DMS153 treated with DMSO at 0.1 percent for 48 hours (cell line): Measurements from ENCODE around the gene KCNA3.

Experiments
- DNase-seq: peaks from one replicate; lab custom pipeline; 2025; ENCODE audit not compliant: unreplicated experiment; lab: John Stamatoyannopoulos, UW

KCNA3 gene

GRCh38 chr1:110674337-110675059 is at the start of gene KCNA3:
TSS of gene KCNA3 (minus strand) at chr1:110674940. CDS start at chr1:110674809, 131 bp downstream.
- DNase-seq: no peak

GRCh38 chr1:110722807-110723206 is 48.1 kb upstream of the KCNA3 start:
- no peak for DNase-seq

- no peak for DNase-seq
These were observed 45.2 kb upstream of the KCNA3 start for GRCh38 chr1:110719908-110720307.

GRCh38 chr1:110718452-110718851 is 43.7 kb upstream of the KCNA3 start:
- no peak for DNase-seq

GRCh38 chr1:110717179-110717578 is 42.4 kb upstream of the KCNA3 start:
- no peak for DNase-seq

GRCh38 chr1:110714374-110714995 is 39.7 kb upstream of the KCNA3 start:
- no peak for DNase-seq

- DNase-seq: no peak
These were observed 38.5 kb upstream of the KCNA3 start for GRCh38 chr1:110713221-110713620.

GRCh38 chr1:110710314-110710713 is 35.6 kb upstream of the KCNA3 start:
- no peak for DNase-seq

GRCh38 chr1:110708974-110709440 is 34.3 kb upstream of the KCNA3 start:
- DNase-seq: no peak

- no peak for DNase-seq
These were observed 32.5 kb upstream of the KCNA3 start for GRCh38 chr1:110707232-110707631.

GRCh38 chr1:110706621-110707020 is 31.9 kb upstream of the KCNA3 start:
- no peak for DNase-seq

GRCh38 chr1:110702260-110702659 is 27.5 kb upstream of the KCNA3 start:
- no peak for DNase-seq

GRCh38 chr1:110700767-110701166 is 26.0 kb upstream of the KCNA3 start:
- DNase-seq: no peak

- DNase-seq: no peak
These were observed 22.9 kb upstream of the KCNA3 start for GRCh38 chr1:110697606-110698005.

GRCh38 chr1:110696818-110697217 is 22.1 kb upstream of the KCNA3 start:
- DNase-seq: no peak

GRCh38 chr1:110690709-110691365 is 16.1 kb upstream of the KCNA3 start:
- no peak for DNase-seq

GRCh38 chr1:110689868-110690267 is 15.1 kb upstream of the KCNA3 start:
- no peak for DNase-seq

- DNase-seq: no peak
These were observed 13.8 kb upstream of the KCNA3 start for GRCh38 chr1:110688514-110688913.

GRCh38 chr1:110687250-110687649 is 12.5 kb upstream of the KCNA3 start:
- DNase-seq: no peak

- no peak for DNase-seq
These were observed 11.4 kb upstream of the KCNA3 start for GRCh38 chr1:110686188-110686587.

GRCh38 chr1:110684491-110684890 is 9.8 kb upstream of the KCNA3 start:
- no peak for DNase-seq

GRCh38 chr1:110682898-110683297 is 8.2 kb upstream of the KCNA3 start:
- DNase-seq: no peak
